H9 (cell line): ENCODE data around the gene KLHL5. TPM values are rescaled to one million over a fixed set of nuclear protein-coding genes. Genes with fewer than 3 reads are reported as not detected.

Source experiments
- DNase-seq: peaks from one replicate; pipeline ENCODE4 v3.0.0-alpha.2; 2017
- H2AFZ ChIP-seq: one replicate; pipeline ENCODE4 v1.6.1; 2013; ENCODE audit warnings: mild to moderate bottlenecking, low read length, control low read depth, moderate library complexity
- H2AK5ac ChIP-seq: 2 replicates; pipeline ENCODE4 v1.6.1; 2013; ENCODE audit warnings: low read length, control low read depth, mixed read lengths; ENCODE audit not compliant: insufficient read length
- H2BK120ac ChIP-seq: one replicate; pipeline ENCODE4 v1.6.1; 2013; ENCODE audit warnings: low read depth, mild to moderate bottlenecking, low read length, control low read depth, inconsistent platforms; ENCODE audit not compliant: poor library complexity, severe bottlenecking
- H2BK12ac ChIP-seq: 2 replicates; pipeline ENCODE4 v1.6.1; 2013; ENCODE audit warnings: low read length, control low read depth, mixed read lengths, low read depth; ENCODE audit not compliant: insufficient read length
- H2BK15ac ChIP-seq: 2 replicates; pipeline ENCODE4 v1.6.1; 2013; ENCODE audit warnings: low read depth, low read length, control low read depth
- H2BK20ac ChIP-seq: one replicate; pipeline ENCODE4 v1.6.1; 2013; ENCODE audit warnings: low read depth, mild to moderate bottlenecking, low read length, control low read depth, inconsistent platforms; ENCODE audit not compliant: poor library complexity, severe bottlenecking
- H2BK5ac ChIP-seq: 2 replicates; pipeline ENCODE4 v1.6.1; 2013; ENCODE audit warnings: low read length, control low read depth, mixed read lengths; ENCODE audit not compliant: insufficient read length
- H3K14ac ChIP-seq: 2 replicates; pipeline ENCODE4 v1.6.1; 2013; ENCODE audit warnings: low read length, control low read depth; ENCODE audit not compliant: insufficient read depth
- H3K18ac ChIP-seq: 2 replicates; pipeline ENCODE4 v1.6.1; 2013; ENCODE audit warnings: low read depth, mild to moderate bottlenecking, mixed read lengths, low read length, control low read depth; ENCODE audit not compliant: insufficient read length
- H3K23ac ChIP-seq: 2 replicates; pipeline ENCODE4 v1.6.1; 2013; ENCODE audit warnings: low read length, control low read depth, mixed read lengths, low read depth; ENCODE audit not compliant: insufficient read length
- H3K23me2 ChIP-seq: 2 replicates; pipeline ENCODE4 v1.6.1; 2013; ENCODE audit warnings: low read depth, mild to moderate bottlenecking, mixed read lengths, low read length, control low read depth; ENCODE audit not compliant: insufficient read length, poor library complexity, severe bottlenecking
- H3K27ac ChIP-seq: 2 replicates; pipeline ENCODE4 v1.5.1; 2013; ENCODE audit warnings: low read length, control low read depth, mixed read lengths, low read depth; ENCODE audit not compliant: insufficient read length
- H3K27me3 ChIP-seq: 2 replicates; pipeline ENCODE4 v1.6.1; 2013; ENCODE audit warnings: low read length, control low read depth, inconsistent platforms; ENCODE audit not compliant: insufficient read depth
- H3K4ac ChIP-seq: 2 replicates; pipeline ENCODE4 v1.6.1; 2013; ENCODE audit warnings: low read depth, mild to moderate bottlenecking, control low read depth, inconsistent platforms, low read length, moderate library complexity
- H3K4me1 ChIP-seq: 2 replicates; pipeline ENCODE4 v1.6.1; 2013; ENCODE audit warnings: low read length, control low read depth, inconsistent platforms; ENCODE audit not compliant: insufficient read depth
- H3K4me2 ChIP-seq: 2 replicates; pipeline ENCODE4 v1.6.1; 2013; ENCODE audit warnings: low read length, control low read depth, mixed read lengths; ENCODE audit not compliant: insufficient read length, insufficient read depth
- H3K56ac ChIP-seq: 2 replicates; pipeline ENCODE4 v1.6.1; 2013; ENCODE audit warnings: low read depth, mild to moderate bottlenecking, mixed read lengths, low read length, control low read depth; ENCODE audit not compliant: insufficient read length
- H3K79me1 ChIP-seq: 2 replicates; pipeline ENCODE4 v1.6.1; 2013; ENCODE audit warnings: low read depth, mild to moderate bottlenecking, moderate library complexity, low read length, control low read depth, inconsistent platforms; ENCODE audit not compliant: insufficient read depth, poor library complexity, severe bottlenecking
- H3K79me2 ChIP-seq: 2 replicates; pipeline ENCODE4 v1.6.1; 2013; ENCODE audit warnings: low read length, control low read depth, inconsistent platforms; ENCODE audit not compliant: insufficient read depth
- H3K9ac ChIP-seq: 2 replicates; pipeline ENCODE4 v1.6.1; 2013; ENCODE audit warnings: low read length, control low read depth, mixed read lengths; ENCODE audit not compliant: insufficient read length; ENCODE audit errors: extremely low read depth
- H3K9me3 ChIP-seq: one replicate; pipeline ENCODE4 v1.6.1; 2013; ENCODE audit warnings: low read depth, low read length, inconsistent platforms; ENCODE audit not compliant: control insufficient read depth
- H3T11ph ChIP-seq: one replicate; pipeline ENCODE4 v1.6.1; 2013; ENCODE audit warnings: mild to moderate bottlenecking, low read length, control low read depth, inconsistent platforms
- H4K20me1 ChIP-seq: one replicate; pipeline ENCODE4 v1.6.1; 2013; ENCODE audit not compliant: control insufficient read depth, insufficient read length, insufficient read depth
- H4K5ac ChIP-seq: 2 replicates; pipeline ENCODE4 v1.6.1; 2013; ENCODE audit warnings: low read depth, mild to moderate bottlenecking, mixed read lengths, low read length, control low read depth; ENCODE audit not compliant: insufficient read length
- H4K8ac ChIP-seq: replicated peaks from 2 replicates; pipeline ENCODE4 v1.6.1; 2013; ENCODE audit warnings: low read length, control low read depth, mixed read lengths, low read depth; ENCODE audit not compliant: insufficient read length
- H4K91ac ChIP-seq: 2 replicates; pipeline ENCODE4 v1.6.1; 2013; ENCODE audit warnings: low read depth, mild to moderate bottlenecking, moderate library complexity, mixed read lengths, low read length, control low read depth; ENCODE audit not compliant: insufficient read length
- H3K27ac Mint-ChIP-seq, 3 experiments: 2 replicates in 2 of 3; 3 replicates in 1 of 3; pipeline ENCODE4 v1.8.0; 2020 to 2021; ENCODE audit warnings: mixed read lengths in 3 of 3, mild to moderate bottlenecking in 1 of 3, moderate library complexity in 1 of 3
- H3K27me3 Mint-ChIP-seq: 2 replicates; pipeline ENCODE4 v1.8.0; 2021; ENCODE audit warnings: low read depth, mild to moderate bottlenecking, moderate library complexity, mixed read lengths
- H3K36me3 Mint-ChIP-seq, 3 experiments: 2 replicates in 2 of 3; 3 replicates in 1 of 3; pipeline ENCODE4 v1.8.0; 2020 to 2021; ENCODE audit warnings: low read depth in 3 of 3, mixed read lengths in 3 of 3; ENCODE audit not compliant: insufficient read depth in 1 of 3
- H3K4me1 Mint-ChIP-seq, 2 experiments: 2 replicates each; pipeline ENCODE4 v1.8.0; 2020; ENCODE audit warnings: mixed read lengths in 2 of 2
- H3K4me3 Mint-ChIP-seq, 2 experiments: 2 replicates in 1 of 2; 3 replicates in 1 of 2; pipeline ENCODE4 v1.8.0; 2020 to 2021; ENCODE audit warnings: mild to moderate bottlenecking in 2 of 2, mixed read lengths in 2 of 2, moderate library complexity in 1 of 2
- H3K9me3 Mint-ChIP-seq, 2 experiments: 2 replicates in 1 of 2; 3 replicates in 1 of 2; pipeline ENCODE4 v1.8.0; 2020; ENCODE audit warnings: mild to moderate bottlenecking in 2 of 2, mixed read lengths in 2 of 2, moderate library complexity in 1 of 2
- WGBS: extraction: QIAGEN DNeasy Blood & Tissue Kit; methylation state at CpG from one replicate; pipeline ENCODE4 v1.1.7; 2013; ENCODE audit warnings: missing lambda C conversion rate, low lambda C conversion rate, mixed read lengths; ENCODE audit not compliant: insufficient read length; ENCODE audit errors: extremely low coverage; 5-methylcytosine and 5-hydroxymethylcytosine counted together
- total RNA-seq: library from RNA; stranded (reverse); gene quantifications from 2 replicates; pipeline ENCODE4 v1.2.1, GENCODE V29; 2021
- TF ChIP-seq, protein P1 (sequence below): fragments of 200-600 bp; sonication (generic); conservative IDR thresholded peaks from 3 replicates; pipeline ENCODE4 v1.8.0; 2021; ENCODE audit warnings: antibody characterized with exemption, mild to moderate bottlenecking

The KLHL5 gene
- total RNA-seq, 1 experiment from 2014 or later = 16.8 TPM

- Histone ChIP-seq H2AK5ac (no peak overlapping the region), H2BK15ac (no peak overlapping the region), H2AFZ (no peak overlapping the region), H4K5ac (no peak overlapping the region), H4K91ac (no peak overlapping the region), H3K18ac (no peak overlapping the region), H2BK120ac (no peak overlapping the region), H2BK20ac (no peak overlapping the region), H3K14ac (no peak overlapping the region), H3T11ph (no peak overlapping the region), H3K27me3 (no peaks in the 10 kb centered on the region), H4K8ac (no peak overlapping the region), H2BK12ac (no peak overlapping the region), H3K56ac (no peak overlapping the region), H3K4me2 (no peak overlapping the region), H3K79me2 (no peaks in the 10 kb centered on the region), H3K9ac (no peak overlapping the region), H3K4ac (no peak overlapping the region), H3K23ac (no peak overlapping the region), H3K23me2 (no peaks in the 10 kb centered on the region), H3K79me1 (no peaks in the 10 kb centered on the region), H3K27ac (no peak overlapping the region), H4K20me1 (no peaks in the 10 kb centered on the region), H3K4me1 (no peaks in the 10 kb centered on the region), H2BK5ac (no peak overlapping the region), H3K9me3 (no peaks in the 10 kb centered on the region)
- H3K36me3 Mint-ChIP-seq = no peaks in the 10 kb centered on the region
- TF ChIP-seq, protein P1, sequence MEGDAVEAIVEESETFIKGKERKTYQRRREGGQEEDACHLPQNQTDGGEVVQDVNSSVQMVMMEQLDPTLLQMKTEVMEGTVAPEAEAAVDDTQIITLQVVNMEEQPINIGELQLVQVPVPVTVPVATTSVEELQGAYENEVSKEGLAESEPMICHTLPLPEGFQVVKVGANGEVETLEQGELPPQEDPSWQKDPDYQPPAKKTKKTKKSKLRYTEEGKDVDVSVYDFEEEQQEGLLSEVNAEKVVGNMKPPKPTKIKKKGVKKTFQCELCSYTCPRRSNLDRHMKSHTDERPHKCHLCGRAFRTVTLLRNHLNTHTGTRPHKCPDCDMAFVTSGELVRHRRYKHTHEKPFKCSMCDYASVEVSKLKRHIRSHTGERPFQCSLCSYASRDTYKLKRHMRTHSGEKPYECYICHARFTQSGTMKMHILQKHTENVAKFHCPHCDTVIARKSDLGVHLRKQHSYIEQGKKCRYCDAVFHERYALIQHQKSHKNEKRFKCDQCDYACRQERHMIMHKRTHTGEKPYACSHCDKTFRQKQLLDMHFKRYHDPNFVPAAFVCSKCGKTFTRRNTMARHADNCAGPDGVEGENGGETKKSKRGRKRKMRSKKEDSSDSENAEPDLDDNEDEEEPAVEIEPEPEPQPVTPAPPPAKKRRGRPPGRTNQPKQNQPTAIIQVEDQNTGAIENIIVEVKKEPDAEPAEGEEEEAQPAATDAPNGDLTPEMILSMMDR = no peak
- WGBS = no CpG with 5 or more reads among the region's 5 CpGs
- H3K27me3 Mint-ChIP-seq = no peaks in the 10 kb centered on the region
- H3K9me3 Mint-ChIP-seq = no peaks in the 10 kb centered on the region
- H3K4me3 Mint-ChIP-seq = no peak overlapping the region
- H3K27ac Mint-ChIP-seq = no peak overlapping the region
- DNase-seq = no peak
- peaks cover 0 to 2% of the 10 kb centered on the region in 2 experiments; a peak in 2 of 4 replicates for H3K4me1 Mint-ChIP-seq
Observed at GRCh38 chr4:39085891-39086290, 23.9 kb downstream of the KLHL5 start.
